ENCODE results near the gene YIPF3.

DNA sequence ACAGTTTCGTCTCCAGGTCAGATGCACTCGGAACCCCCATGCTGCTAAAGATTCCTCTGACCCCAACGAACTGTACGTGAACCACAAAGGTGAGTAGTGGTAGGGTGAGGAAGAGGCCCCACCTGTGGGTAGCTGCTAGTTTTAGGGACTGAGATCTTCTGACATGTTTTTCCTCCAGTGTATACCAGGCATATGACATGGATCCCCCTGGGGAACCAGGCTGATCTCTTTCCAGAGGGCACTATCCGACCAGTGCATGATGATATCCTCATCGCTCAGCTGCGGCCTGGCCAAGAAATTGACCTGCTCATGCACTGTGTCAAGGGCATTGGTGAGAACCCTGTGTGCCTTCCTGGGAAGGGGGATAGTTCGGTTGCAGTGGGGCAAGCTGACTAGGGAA is 3.4 kb upstream of the YIPF3 start:
- TF ChIP-seq, protein P1, sequence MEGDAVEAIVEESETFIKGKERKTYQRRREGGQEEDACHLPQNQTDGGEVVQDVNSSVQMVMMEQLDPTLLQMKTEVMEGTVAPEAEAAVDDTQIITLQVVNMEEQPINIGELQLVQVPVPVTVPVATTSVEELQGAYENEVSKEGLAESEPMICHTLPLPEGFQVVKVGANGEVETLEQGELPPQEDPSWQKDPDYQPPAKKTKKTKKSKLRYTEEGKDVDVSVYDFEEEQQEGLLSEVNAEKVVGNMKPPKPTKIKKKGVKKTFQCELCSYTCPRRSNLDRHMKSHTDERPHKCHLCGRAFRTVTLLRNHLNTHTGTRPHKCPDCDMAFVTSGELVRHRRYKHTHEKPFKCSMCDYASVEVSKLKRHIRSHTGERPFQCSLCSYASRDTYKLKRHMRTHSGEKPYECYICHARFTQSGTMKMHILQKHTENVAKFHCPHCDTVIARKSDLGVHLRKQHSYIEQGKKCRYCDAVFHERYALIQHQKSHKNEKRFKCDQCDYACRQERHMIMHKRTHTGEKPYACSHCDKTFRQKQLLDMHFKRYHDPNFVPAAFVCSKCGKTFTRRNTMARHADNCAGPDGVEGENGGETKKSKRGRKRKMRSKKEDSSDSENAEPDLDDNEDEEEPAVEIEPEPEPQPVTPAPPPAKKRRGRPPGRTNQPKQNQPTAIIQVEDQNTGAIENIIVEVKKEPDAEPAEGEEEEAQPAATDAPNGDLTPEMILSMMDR (IDR thresholded peaks at IDR 0.05): no peak
- TF ChIP-seq POLR2A (IDR thresholded peaks at IDR 0.05): no peak
